BJ (cell line): Measurements from ENCODE around the gene FIGNL2. TPM values are rescaled to one million over a fixed set of nuclear protein-coding genes. Genes with fewer than 3 reads are reported as not detected.
A peak's percentile ranks its signal among the peaks of the same experiment; 100 is the strongest.

Source experiments
- CTCF ChIA-PET: fragments of 350-600 bp; formaldehyde crosslinking; extraction: SDS; loops from one replicate; lab custom pipeline; 2021; ENCODE audit warnings: antibody characterized with exemption, inconsistent platforms; lab: Yijun Ruan, JAX
- POLR2A ChIA-PET: fragments of 300-600 bp; sonication (Branson Sonifier 250); formaldehyde crosslinking; extraction: SDS; loops from one replicate; lab custom pipeline; 2021; ENCODE audit warnings: antibody characterized with exemption; lab: Charles Lee
- DNase-seq: peaks from one replicate; pipeline ENCODE4 v3.0.0-alpha.2; 2011; ENCODE audit warnings: low read depth
- H3K27me3 ChIP-seq: 2 replicates; pipeline ENCODE4 v1.6.0; 2011; ENCODE audit warnings: low read length; ENCODE audit not compliant: control insufficient read depth, insufficient read depth
- H3K36me3 ChIP-seq: 2 replicates; pipeline ENCODE4 v1.5.1; 2011; ENCODE audit warnings: low read length; ENCODE audit not compliant: control insufficient read depth, insufficient read depth
- H3K4me3 ChIP-seq: 2 replicates; pipeline ENCODE4 v1.5.1; 2011; ENCODE audit warnings: low read depth, mild to moderate bottlenecking, control low read depth, low read length
- polyA plus RNA-seq: library from polyadenylated mRNA; depleted of rRNA; stranded (reverse); fragments of >200 nt; gene quantifications from 2 replicates; pipeline ENCODE4 v1.2.3, GENCODE V29; 2011
- TF ChIP-seq, protein P1 (sequence below): IDR thresholded peaks from 2 replicates; pipeline ENCODE4 v1.5.1; 2011; ENCODE audit warnings: low read depth, mild to moderate bottlenecking, control low read depth, inconsistent platforms, low read length, moderate library complexity; ENCODE audit not compliant: insufficient read depth

Gene FIGNL2
- polyA plus RNA-seq, 1 experiment, result 0.01 TPM

- no peak for DNase-seq
- H3K4me3 ChIP-seq, result peak overlapping the region; percentile 20
- H3K36me3 ChIP-seq, result no peaks in the 10 kb centered on the region
- peaks cover 16% of the 10 kb centered on the region for H3K27me3 ChIP-seq
- ChIA-PET CTCF (interaction anchor here (0.6 to 1.9 kb wide), 8 partner anchors 8 to 448 kb away, joined by 3 to 6 read pairs (median 3); no protein-coding TSS in a partner anchor), POLR2A (no interaction called here)
- TF ChIP-seq, protein P1, sequence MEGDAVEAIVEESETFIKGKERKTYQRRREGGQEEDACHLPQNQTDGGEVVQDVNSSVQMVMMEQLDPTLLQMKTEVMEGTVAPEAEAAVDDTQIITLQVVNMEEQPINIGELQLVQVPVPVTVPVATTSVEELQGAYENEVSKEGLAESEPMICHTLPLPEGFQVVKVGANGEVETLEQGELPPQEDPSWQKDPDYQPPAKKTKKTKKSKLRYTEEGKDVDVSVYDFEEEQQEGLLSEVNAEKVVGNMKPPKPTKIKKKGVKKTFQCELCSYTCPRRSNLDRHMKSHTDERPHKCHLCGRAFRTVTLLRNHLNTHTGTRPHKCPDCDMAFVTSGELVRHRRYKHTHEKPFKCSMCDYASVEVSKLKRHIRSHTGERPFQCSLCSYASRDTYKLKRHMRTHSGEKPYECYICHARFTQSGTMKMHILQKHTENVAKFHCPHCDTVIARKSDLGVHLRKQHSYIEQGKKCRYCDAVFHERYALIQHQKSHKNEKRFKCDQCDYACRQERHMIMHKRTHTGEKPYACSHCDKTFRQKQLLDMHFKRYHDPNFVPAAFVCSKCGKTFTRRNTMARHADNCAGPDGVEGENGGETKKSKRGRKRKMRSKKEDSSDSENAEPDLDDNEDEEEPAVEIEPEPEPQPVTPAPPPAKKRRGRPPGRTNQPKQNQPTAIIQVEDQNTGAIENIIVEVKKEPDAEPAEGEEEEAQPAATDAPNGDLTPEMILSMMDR, result no peak
Observed at GRCh38 chr12:51863933-51864832, 15.7 kb upstream of the FIGNL2 start.

DNA sequence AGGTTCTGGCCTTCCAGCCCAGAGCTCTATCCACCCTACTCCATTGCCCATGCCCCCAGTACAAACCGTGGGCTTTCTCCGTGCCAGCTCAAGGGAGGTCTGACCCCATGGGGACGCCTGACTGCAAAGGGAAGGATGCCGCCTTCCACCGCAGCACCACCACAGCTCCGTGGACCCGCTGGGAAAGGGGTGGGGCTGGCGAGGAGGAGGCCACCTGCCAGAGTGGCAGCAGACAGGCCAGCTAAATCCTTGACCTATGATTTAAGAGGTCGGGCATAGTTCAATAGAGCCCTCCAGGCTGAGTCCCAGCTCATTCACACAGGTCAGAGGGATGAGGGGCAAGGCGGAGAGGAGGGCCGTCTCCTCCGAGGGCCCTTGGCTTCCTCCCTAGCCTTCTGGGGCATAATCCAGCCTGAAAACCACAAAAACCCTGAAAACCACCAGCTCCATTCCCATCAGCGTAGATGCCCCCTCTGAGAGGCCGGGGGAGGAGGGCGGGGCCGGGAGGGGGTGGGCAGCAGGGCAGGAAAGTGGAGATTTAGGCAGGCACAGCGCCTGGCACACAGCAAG, 14.9 kb upstream of the FIGNL2 start:
- ChIA-PET POLR2A (no interaction called here), CTCF (interaction anchor here (0.5 to 1.9 kb wide), 5 partner anchors 9 to 162 kb away, joined by 3 to 6 read pairs (median 3); no protein-coding TSS in a partner anchor)
- no peak overlapping the region for H3K4me3 ChIP-seq
- DNase-seq, result no peak
- H3K27me3 ChIP-seq, result peaks cover 16% of the 10 kb centered on the region
- no peaks in the 10 kb centered on the region for H3K36me3 ChIP-seq
- TF ChIP-seq, protein P1, result no peak

DNA sequence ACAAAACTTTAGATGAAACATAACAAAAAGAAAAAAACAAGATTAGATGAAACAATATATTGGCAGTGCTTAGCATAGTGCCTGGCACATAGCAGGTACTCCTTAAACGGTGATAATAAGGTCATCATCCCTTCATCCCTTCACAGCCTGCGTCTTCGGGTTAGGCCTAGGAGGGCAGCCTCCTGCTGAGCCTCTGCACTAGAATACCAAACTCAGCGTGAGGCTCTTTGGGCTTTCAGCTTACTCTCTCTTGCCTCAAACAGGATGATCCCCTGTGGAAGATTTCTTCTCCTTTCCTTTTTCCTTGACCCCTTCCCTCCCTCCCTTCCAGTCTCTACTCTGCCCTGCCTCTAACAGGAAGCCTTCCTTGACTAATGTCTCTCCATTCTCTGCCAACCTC, 14.4 kb upstream of the FIGNL2 start:
- H3K27me3 ChIP-seq, result peaks cover 16% of the 10 kb centered on the region
- CTCF ChIA-PET, result interaction anchor here (0.5 to 0.7 kb wide), 2 partner anchors 9 to 39 kb away, joined by 3 read pairs; no protein-coding TSS in a partner anchor
- DNase-seq, result no peak
- H3K36me3 ChIP-seq, result no peaks in the 10 kb centered on the region
- TF ChIP-seq, protein P1, result no peak
- POLR2A ChIA-PET, result no interaction called here
- H3K4me3 ChIP-seq, result no peak overlapping the region

DNA sequence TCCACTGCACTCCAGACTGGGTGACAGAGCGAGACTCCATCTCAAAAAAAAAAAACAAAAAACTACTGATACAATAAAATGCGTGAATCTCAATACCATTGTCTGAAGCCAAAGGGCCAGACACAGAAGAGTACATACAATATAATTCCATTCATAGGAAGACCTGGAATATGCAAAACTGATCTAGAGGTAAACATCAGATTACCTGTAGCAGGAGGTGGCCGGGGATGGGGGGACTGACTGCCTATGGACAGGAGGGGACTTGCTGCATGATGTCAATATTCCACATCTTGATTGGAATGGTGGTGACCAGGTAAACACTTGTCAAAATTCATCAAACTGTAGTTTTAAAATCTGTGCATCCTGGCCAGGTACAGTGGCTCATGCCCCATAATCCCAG, 12.5 kb upstream of the FIGNL2 start:
- Histone ChIP-seq H3K4me3 (no peak overlapping the region), H3K36me3 (no peaks in the 10 kb centered on the region), H3K27me3 (peaks cover 16% of the 10 kb centered on the region)
- TF ChIP-seq, protein P1, result no peak
- CTCF ChIA-PET, result no interaction called here
- no peak for DNase-seq
- POLR2A ChIA-PET, result no interaction called here
